NCI-H345 treated with DMSO at 0.1 percent for 48 hours (cell line): ENCODE results near the gene SFT2D2.

ENCODE experiments used
- DNase-seq: peaks from one replicate; lab custom pipeline; 2025; ENCODE audit not compliant: unreplicated experiment; lab: John Stamatoyannopoulos, UW

Gene SFT2D2

GRCh38 chr1:168263130-168263529, 37.3 kb downstream of the SFT2D2 start:
- no peak for DNase-seq

- no peak for DNase-seq
Measured at GRCh38 chr1:168264296-168264695, 38.5 kb downstream of the SFT2D2 start.

- no peak for DNase-seq
Measured at GRCh38 chr1:168265596-168265995, 39.8 kb downstream of the SFT2D2 start.

- DNase-seq = no peak
Measured at GRCh38 chr1:168266644-168267186, 40.9 kb downstream of the SFT2D2 start.

- DNase-seq = no peak
Measured at GRCh38 chr1:168271636-168272035, 45.8 kb downstream of the SFT2D2 start.

- no peak for DNase-seq
Measured at GRCh38 chr1:168273575-168273974, 47.8 kb downstream of the SFT2D2 start.

- DNase-seq = no peak
Measured at GRCh38 chr1:168279253-168279652, 53.4 kb downstream of the SFT2D2 start.

- no peak for DNase-seq
Measured at GRCh38 chr1:168280296-168280927, 54.6 kb downstream of the SFT2D2 start, which contains the start of gene TBX19. TBX19 (plus strand) TSS chr1:168280877; CDS start chr1:168281091, 214 bp downstream.

GRCh38 chr1:168281603-168282325, 56.0 kb downstream of the SFT2D2 start:
- no peak for DNase-seq

GRCh38 chr1:168285521-168285790, 59.7 kb downstream of the SFT2D2 start:
- DNase-seq = no peak

GRCh38 chr1:168285971-168286927, 60.4 kb downstream of the SFT2D2 start:
- DNase-seq = no peak

- DNase-seq = no peak
Measured at GRCh38 chr1:168287237-168287664, 61.4 kb downstream of the SFT2D2 start.

GRCh38 chr1:168288311-168289052, 62.7 kb downstream of the SFT2D2 start:
- DNase-seq = no peak

- no peak for DNase-seq
Measured at GRCh38 chr1:168291222-168291837, 65.5 kb downstream of the SFT2D2 start.

GRCh38 chr1:168293356-168293755, 67.6 kb downstream of the SFT2D2 start:
- peak; percentile 10 for DNase-seq

GRCh38 chr1:168295411-168296114, 69.8 kb downstream of the SFT2D2 start:
- no peak for DNase-seq

GRCh38 chr1:168297019-168297730, 71.4 kb downstream of the SFT2D2 start:
- DNase-seq = peak; percentile 78

- DNase-seq = no peak
Measured at GRCh38 chr1:168298446-168298845, 72.6 kb downstream of the SFT2D2 start.

GRCh38 chr1:168300626-168301025, 74.8 kb downstream of the SFT2D2 start:
- no peak for DNase-seq
